Sciatic nerve (tissue), 2 donors: Measurements from ENCODE around the gene KMT2B. TPM values are rescaled to one million over a fixed set of nuclear protein-coding genes. Genes with fewer than 3 reads are reported as not detected.
A peak's percentile ranks its signal among the peaks of the same experiment; 100 is the strongest.
"Not testable (repeated sequence)": the region's sequence is repeated elsewhere in the genome, so short reads cannot be mapped to it uniquely, and the experiment has no call there.

Experiments used
- ATAC-seq: fragments of 200-7000 bp; cut with Tn5 transposase; one replicate; pipeline ENCODE4 v1.9.1; 2020; ENCODE audit warnings: mild to moderate bottlenecking, moderate library complexity
- DNase-seq: peaks from one replicate; pipeline ENCODE4 v3.0.0-alpha.2; 2020; ENCODE audit warnings: low spot score
- intact Hi-C: fragments of 100-400 bp; cut with DNase I; formaldehyde crosslinking; loops from one replicate; pipeline ENCODE4 v1.14.2; 2022
- total RNA-seq: library from RNA; stranded (reverse); fragmentation: NEBNext Ultra II Directional; extraction: Animal tissue kit (Norgen Biotek cat#: 25700); gene quantifications from one replicate; pipeline ENCODE4 v1.2.1, GENCODE V29; 2021
- donor health status: DM: no; HTN: no; CAD: no.
- donor health status: DM: no; HTN: no; CAD: no.

The KMT2B gene
- total RNA-seq, 1 donor from 2014 or later = 41.1 TPM

DNA sequence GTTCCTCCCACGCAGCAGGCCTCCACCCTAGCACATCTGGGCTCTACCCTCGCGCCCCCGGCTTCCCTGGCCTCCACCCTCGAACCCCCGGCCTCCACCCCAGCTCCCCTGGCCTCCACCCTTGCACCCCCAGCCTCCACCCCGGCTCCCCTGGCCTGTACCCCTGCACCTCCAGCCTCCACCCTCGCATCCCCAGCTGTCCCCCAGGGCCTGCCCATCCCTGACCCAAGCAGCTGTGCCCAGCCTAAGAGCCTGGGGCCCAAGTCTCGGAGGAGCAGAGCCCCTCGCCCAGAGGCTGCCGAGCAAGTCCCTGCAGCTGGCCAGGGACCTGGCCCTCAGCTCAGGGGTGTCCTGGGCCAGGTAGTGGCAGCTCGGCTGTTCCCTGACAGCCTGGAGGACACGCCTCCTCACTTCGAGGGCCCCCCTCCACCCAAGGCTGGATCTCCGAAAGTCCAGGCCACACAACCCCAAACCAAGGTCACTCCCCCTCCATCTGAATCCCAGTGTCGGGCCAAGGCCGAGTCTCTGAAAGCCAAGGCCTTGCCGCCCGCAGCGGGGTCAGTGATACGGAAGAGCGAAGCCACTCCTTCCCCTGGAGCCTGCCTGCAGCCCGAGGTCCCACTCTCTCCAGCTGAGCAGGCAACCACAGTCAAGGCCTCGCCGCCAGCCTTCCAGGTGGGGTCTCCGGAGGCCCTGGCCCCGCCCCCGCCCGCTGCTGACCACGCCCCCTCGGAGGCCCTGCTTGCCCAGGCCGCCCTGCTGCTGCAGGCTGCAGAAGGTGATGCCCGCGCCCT lies 49.7 kb downstream of the KMT2B start:
- peak; percentile 58 for DNase-seq
- intact Hi-C loops = no loop called here
- ATAC-seq = peak; percentile 56

DNA sequence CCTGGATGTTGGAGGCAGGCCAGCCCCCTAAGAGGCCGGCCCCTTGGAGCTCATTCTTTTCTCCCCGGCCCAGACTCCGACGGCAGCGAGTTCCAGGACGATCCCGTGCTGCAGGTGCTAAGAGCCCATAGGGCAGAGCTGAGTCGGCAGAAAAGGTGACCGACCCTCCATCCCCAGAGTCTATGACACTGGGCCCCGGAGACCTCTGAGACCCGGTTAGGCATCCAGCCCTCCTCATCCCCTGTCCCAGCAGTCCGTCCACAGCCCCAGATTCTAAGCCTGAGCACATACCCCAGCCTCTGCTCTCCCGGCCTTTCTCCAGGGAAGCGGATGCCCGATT lies 50.2 kb downstream of the KMT2B start:
- no peak for ATAC-seq

DNA sequence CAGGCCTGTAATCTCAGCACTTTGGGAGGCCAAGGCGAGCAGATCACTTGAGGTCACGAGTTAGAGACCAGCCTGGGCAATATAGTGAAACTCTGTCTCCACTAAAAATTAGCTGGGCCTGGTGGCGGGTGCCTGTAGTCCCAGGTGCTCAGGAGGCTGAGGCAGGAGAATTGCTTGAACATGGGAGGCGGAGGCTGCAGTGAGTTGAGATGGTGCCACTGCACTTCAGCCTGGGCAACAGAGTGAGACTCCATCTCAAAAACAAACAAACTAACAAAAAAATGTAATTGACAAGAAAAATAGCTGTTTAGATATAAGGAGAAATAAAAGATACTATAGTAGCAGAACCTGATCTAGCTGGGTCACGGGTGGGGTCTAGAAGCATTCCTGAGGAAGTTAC lies 54.6 kb downstream of the KMT2B start:
- ATAC-seq, intact Hi-C loops, DNase-seq: not testable (repeated sequence)

More for the DNA sequence above, 50.2 kb downstream of the KMT2B start:
- no peak for DNase-seq
- intact Hi-C loops = no loop called here

DNA sequence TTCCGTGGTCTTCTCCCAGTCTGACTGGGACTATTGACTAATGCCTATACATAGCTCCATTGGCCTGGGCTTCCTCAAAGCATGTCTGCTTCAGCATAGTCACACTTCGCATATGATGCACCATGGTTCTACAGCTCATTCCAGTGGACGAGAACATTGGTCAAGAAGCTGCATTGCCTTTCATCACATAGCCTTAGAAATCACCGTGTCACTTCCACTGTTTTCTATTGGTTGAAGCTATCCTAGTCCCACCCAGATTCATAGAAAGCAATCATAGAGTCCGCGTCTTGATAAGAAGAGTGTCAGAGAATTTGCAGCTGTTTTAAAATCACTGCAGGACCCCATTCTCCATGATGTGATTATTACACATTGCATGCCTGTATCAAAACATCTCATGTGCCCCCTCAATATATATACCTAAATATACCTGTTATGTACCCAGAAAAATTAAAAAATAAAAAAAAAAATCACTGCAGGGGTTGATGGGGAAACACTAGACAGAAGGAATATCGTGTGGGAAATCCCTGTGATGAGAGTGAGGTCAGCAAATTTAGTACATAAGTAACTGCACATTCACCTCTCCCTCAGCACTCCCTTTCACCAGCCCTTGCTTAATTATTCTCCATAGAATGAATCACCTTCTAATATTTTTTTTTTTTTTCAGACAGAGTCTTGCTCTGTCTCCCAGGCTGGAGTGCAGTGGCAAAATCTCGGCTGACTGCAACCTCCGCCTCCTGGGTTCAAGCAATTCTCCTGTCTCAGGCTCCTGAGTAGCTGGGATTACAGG lies 55.4 kb downstream of the KMT2B start:
- intact Hi-C loops = no loop called here
- ATAC-seq = no peak
- no peak for DNase-seq

DNA sequence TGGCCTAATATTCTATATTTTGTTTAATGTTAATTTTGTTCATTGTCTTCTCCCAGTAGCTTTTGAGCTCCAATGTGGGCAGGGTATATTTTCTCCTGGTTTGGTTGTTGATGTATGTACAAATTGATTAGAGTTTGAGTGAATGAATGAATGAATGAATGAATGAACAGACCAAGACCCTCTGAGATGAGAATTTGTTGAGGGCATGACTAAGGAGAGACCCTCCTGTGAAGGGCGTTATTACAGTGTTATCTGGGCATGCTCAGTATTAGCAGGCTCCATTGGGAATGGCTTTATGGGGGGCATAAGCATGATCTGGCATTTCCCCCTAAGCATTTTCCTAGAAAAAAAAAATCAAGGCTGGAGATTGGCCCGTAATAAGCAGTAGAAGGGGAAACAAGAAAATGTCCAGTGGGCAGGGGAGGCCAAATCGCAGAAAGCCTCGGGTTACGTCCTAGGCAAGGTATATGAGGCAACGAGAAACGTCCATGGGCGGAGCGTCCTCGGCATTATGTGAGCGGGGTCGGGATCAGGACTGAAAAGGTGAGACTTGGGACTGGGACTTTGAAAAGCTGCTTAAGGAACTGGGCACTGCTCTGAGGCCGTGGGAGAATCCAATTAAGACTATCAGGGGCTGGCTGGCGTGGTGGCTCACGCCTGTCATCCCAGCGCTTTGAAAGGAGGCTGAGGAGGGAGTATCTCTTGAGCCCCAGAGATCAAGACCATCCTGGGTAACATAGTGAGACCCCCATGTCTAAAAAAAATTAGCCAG lies 56.7 kb downstream of the KMT2B start:
- DNase-seq (no peak), ATAC-seq (no peak)
- intact Hi-C loops = no loop called here

DNA sequence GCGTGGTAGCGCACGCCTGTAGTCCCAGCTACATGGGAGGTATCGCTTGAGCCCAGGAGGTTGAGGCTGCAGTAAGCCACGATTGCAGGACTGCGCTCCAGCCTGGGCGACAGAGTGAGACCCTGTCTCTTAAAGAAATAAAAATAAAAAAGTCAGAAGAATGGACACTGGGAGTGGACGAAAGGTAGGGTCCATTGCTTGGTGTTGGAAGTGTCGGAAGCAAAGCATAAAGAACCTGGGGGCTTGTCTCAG lies 57.2 kb downstream of the KMT2B start:
- ATAC-seq = peak; percentile 3

DNA sequence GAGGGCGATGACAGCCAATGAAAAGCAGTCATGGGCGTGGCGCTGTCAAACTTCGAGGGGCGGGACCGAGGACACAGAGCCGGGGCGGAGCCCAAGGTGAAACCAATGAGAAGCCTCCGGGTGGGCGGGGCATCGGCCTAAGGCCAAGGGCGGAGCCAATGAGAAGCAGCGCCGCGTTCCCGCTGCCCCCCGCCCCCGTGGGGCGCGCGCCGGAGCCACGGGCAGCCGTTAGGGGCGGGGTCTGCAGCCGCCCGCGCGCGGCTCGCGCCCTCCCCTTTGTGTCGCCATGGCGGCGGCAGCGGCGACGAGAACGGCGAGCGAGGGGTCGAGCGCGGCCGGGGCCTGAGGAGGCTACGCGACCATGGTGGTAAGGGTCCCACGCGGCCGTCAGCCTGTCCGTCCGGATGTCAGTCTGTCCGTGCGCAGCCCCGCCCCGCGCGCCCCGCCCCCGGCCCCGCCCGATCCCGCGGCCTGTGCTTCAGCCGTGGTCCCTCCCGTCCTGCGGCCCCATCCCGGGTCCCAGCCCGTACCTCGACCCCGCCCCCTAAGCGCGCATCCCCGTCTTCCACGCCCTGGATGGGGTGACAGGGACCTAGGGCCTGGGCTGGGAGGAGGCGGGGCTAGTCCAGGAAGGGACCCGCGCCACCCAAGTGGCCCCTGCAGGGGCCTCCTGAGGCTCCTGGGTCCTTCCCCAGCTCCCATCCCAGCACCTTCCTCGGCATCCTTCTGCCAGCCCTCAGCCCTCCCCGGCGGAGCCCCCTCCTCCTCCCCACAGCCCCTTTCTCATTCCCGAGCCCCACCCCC lies 57.7 kb downstream of the KMT2B start, which contains the start of gene ARHGAP33:
Gene ARHGAP33, plus strand, starts transcription at position 267 of the 804 bp plus-strand sequence. Its CDS starts 95 bp downstream, at position 362.
- ATAC-seq (peak; percentile 98), DNase-seq (peak; percentile 100)
- intact Hi-C loops = no loop called here

More for the DNA sequence above, 57.2 kb downstream of the KMT2B start:
- intact Hi-C loops = no loop called here
- no peak for DNase-seq

DNA sequence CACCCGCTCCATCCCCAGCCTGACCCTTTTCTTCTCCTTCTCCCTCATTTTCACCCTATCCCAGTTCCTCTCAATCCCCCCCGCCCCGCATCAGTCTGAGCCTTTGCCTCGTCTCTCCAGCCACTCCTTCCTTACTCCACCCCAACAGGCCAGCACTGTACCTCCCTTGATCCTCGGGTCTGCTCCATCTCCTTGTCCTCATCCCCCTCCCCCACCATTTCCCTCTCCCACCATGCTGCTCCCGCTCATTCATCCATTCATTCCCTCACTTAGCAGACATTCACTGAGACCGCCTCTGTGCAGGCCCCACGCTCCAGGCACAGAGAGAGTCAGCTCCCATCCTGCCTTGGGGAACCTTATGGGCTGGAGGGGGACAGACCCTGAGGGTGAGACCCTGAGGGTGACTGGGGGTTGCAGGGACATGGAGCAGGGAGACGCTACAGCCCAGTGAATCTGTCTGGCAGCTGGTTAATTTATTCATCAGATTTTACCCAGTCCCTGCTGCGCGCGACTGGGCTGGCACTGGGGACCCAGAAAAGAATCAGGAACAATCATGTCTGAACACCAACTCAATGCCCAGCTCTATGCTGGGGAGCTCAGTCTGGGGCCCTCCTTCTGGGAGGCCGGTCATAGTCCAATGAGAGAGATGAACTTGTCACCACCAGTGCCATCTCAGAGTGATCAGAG lies 58.4 kb downstream of the KMT2B start:
- DNase-seq (no peak), ATAC-seq (no peak)
- intact Hi-C loops = no loop called here

DNA sequence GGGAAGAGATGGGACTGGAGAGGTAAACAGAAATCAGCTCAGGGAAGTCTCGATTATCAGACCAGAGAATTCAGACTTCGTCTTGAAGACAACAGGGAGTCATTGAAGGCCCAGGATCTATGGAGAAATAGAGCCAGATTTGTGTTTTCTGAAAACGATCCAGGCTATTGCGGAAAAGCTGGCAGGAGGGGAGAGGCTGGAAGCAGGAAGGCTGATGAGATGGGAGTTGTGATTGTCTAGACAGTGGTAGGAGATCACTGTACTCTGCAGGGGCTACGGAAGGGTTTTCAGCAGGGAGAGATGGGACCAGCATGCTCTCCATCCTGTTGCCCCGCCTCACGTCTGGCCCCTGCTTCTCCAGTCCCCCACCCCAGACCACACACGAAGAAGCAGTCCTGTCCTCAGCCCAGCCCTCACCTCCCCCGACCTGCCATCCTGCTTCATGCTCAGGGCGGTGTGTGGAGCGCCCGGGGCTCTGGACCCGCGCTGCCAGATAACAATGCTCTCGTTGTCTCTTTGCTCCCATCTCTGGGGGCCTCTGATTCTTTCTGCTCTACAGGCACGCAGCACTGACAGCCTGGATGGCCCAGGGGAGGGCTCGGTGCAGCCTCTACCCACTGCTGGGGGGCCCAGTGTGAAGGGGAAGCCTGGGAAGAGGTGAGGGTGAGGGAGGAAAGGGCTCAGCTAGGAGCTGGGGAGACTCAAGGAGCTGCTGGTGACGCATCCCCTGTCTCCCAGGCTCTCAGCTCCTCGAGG lies 59.5 kb downstream of the KMT2B start:
- intact Hi-C loops = no loop called here
- peak; percentile 39 for ATAC-seq

DNA sequence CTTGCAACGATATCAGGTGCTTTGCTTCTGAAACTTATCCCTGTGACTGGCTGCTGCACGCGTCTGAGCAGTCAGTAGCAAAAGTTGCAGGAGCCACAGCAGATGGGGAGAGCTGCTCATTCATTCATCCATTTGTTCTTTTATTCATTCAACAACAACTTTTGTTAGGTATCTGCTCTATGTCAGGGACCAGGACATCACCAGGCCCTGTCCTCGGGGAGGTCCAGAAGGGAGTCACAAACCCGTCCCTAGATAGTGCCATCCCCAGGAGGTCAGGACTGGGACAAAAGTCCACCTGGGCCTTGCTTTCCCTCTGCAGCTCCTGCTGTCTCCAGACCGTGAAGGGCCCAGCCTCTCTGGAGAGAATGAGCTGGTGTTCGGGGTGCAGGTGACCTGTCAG lies 60.2 kb downstream of the KMT2B start:
- no peak for ATAC-seq
- no peak for DNase-seq
- intact Hi-C loops = no loop called here

More for the DNA sequence above, 59.5 kb downstream of the KMT2B start:
- no peak for DNase-seq

DNA sequence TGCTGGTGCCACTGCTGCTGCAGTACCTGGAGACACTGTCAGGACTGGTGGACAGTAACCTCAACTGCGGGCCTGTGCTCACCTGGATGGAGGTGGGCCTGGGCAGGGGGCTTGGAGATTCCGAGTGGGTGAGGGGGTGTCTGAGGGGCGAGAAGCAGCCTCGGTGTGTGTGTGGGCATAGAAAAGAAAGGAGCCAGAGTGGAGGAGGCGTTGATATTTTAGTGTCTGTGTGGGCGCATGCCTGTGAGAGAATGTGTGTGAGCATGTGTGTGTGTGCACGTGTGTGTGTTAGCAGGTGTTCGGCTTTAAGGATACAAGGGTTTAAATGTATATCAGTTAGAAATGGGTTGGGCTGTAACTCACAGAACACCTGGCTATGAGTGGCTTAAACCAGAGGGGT lies 61.2 kb downstream of the KMT2B start:
- ATAC-seq = no peak
- DNase-seq = no peak
- intact Hi-C loops = no loop called here

DNA sequence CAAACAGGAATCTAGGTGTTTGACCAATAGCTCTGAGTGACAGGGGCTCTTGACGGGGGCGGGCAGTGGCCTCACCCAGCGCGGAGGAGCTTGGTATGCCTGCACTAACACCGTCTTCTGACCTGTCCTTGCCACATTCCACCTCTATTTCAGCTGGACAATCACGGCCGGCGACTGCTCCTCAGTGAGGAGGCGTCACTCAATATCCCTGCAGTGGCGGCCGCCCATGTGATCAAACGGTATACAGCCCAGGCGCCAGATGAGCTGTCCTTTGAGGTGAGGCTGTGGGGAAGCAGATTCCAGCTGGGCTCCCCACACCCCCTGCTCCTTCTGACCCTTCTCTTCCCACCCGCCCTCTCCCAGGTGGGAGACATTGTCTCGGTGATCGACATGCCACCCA lies 62.3 kb downstream of the KMT2B start:
- intact Hi-C loops = no loop called here
- no peak for ATAC-seq
- DNase-seq = no peak

DNA sequence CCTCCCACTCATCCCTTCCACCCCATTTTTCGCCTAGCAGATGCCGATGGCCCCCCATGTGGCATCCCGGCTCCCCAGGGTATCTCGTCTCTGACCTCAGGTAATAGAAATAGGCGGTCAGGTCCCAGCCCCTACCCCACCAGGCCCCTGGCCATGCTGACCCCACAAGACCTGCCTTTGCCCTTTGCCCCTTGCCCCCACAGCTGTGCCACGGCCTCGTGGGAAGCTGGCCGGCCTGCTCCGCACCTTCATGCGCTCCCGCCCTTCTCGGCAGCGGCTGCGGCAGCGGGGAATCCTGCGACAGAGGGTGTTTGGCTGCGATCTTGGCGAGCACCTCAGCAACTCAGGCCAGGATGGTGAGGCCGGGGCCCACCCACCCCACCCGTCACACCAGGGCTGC lies 62.9 kb downstream of the KMT2B start:
- intact Hi-C loops = no loop called here
- no peak for DNase-seq
- ATAC-seq = no peak

DNA sequence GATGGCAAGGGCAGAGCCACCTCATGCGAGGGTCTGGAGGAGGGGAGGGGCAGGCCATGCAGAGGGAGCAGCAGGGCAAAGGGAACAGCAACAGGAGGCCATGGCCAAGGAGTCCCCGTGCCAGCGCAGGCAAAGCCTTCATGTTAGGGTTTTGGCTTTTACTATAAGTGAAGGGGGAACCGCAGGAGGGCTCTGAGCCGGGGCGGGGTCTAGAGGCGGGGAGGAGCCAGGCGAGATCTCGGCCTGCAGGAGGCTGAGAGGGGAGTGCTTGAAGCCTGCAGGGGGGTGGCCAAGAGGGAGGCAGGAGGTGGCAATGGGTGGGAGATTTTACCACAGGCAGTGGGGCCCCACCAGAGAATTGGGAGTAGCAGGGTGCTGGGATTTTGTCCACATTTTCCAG lies 63.8 kb downstream of the KMT2B start:
- intact Hi-C loops = no loop called here
- ATAC-seq (no peak), DNase-seq (no peak)

DNA sequence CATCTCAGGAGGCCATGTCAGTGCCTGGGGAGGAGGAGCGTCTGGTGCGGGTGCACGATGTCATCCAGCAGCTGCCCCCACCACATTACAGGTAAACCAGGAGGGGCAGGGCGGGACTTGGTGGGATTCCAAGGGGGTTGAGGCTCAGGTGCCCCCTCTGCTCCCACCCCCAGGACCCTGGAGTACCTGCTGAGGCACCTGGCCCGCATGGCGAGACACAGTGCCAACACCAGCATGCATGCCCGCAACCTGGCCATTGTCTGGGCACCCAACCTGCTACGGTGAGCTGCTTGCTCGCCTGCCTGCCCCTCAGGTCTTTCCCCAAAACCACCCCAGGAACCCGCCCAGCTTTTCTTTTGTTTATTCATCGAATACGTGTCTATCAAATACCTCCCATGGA lies 64.8 kb downstream of the KMT2B start:
- intact Hi-C loops = no loop called here
- ATAC-seq = no peak
- no peak for DNase-seq

DNA sequence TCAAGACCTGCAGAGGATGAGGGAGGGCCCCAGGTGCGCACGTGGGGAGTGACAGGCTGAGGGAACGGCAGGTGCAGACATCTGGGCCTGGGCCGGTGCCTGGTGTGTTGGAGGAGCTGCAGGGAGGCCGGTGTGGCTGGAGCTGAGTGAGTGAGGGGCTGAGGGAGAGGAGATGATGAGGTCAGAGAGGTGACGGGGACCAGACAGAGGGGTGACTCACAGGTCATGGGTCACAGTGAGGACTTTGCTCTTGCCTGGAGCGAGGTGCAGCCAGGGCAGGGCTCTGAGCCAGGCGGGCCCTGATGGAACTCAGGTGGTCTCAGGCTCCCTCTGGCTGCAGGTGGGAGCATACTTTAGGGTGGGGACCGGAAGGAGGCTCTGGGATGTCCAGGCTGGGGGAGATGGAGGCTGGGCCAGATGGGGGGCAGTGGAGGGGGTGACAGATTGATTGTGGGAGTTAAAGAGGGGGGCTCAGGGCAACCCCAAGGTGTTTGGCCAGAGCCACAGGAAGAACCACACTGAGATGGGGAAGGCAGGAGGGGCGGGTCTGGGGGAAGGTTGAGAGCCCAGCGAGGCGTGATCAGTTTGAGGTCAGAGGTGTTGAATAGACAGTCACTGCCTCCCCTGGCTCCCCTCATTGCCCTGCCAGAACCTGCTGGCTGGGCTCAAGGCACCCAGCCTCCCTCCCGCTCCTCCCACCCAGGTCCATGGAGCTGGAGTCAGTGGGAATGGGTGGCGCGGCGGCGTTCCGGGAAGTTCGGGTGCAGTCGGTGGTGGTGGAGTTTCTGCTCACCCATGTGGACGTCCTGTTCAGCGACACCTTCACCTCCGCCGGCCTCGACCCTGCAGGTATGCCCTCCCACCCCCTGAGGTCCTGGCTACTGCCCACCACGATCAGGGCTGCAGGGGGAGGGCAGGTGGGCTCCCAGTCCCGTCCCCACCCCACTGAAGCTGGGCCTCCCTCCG lies 65.9 kb downstream of the KMT2B start:
- intact Hi-C loops = no loop called here
- DNase-seq = no peak
- no peak for ATAC-seq
